ENCODE results near the gene PGK1. TPM values are rescaled to one million over a fixed set of nuclear protein-coding genes. Genes with fewer than 3 reads are reported as not detected.

Gene PGK1
- total RNA-seq, 1 donor from 2014 or later: 250 TPM

GRCh38 chrX:78129714-78130113 lies 25.7 kb downstream of the PGK1 start:
- Histone ChIP-seq H3K27ac (no peak overlapping the region), H3K36me3 (peaks cover 45% of the 10 kb centered on the region), H3K4me1 (no peaks in the 10 kb centered on the region), H3K9me3 (no peaks in the 10 kb centered on the region), H3K27me3 (no peaks in the 10 kb centered on the region), H3K4me3 (no peak overlapping the region)
- ATAC-seq: no peak
- no peak for TF ChIP-seq CTCF (IDR thresholded peaks at IDR 0.05)
- intact Hi-C loops (cut with DNase I): no loop called here
- no peak for DNase-seq

- no peaks in the 10 kb centered on the region for H3K9me3 ChIP-seq
- no peaks in the 10 kb centered on the region for H3K27me3 ChIP-seq
- DNase-seq: no peak
- H3K4me3 ChIP-seq: no peak overlapping the region
- no peak overlapping the region for H3K27ac ChIP-seq
- intact Hi-C loops (cut with DNase I): no loop called here
- no peak for ATAC-seq
- H3K36me3 ChIP-seq: peaks cover 38% of the 10 kb centered on the region
- H3K4me1 ChIP-seq: no peaks in the 10 kb centered on the region
- no peak for TF ChIP-seq CTCF (IDR thresholded peaks at IDR 0.05)
These were observed 26.3 kb downstream of the PGK1 start for GRCh38 chrX:78130396-78130795.

GRCh38 chrX:78131117-78131516 lies 27.1 kb downstream of the PGK1 start:
- peaks cover 36% of the 10 kb centered on the region for H3K36me3 ChIP-seq
- H3K9me3 ChIP-seq: no peaks in the 10 kb centered on the region
- H3K4me1 ChIP-seq: no peaks in the 10 kb centered on the region
- TF ChIP-seq CTCF (IDR thresholded peaks at IDR 0.05): no peak
- no peak overlapping the region for H3K4me3 ChIP-seq
- ATAC-seq (no peak), DNase-seq (no peak)
- no peaks in the 10 kb centered on the region for H3K27me3 ChIP-seq
- no peak overlapping the region for H3K27ac ChIP-seq
- intact Hi-C loops (cut with DNase I): no loop called here

GRCh38 chrX:78133238-78133960 lies 29.4 kb downstream of the PGK1 start:
- no peak for TF ChIP-seq CTCF (IDR thresholded peaks at IDR 0.05)
- ATAC-seq (no peak), DNase-seq (no peak)
- Histone ChIP-seq H3K4me3 (no peak overlapping the region), H3K27ac (no peak overlapping the region), H3K36me3 (peaks cover 19% of the 10 kb centered on the region), H3K4me1 (no peaks in the 10 kb centered on the region), H3K27me3 (no peaks in the 10 kb centered on the region), H3K9me3 (no peaks in the 10 kb centered on the region)
- intact Hi-C loops (cut with DNase I): no loop called here

- peak; percentile 100 for ATAC-seq
- DNase-seq: peak; percentile 93
- TF ChIP-seq CTCF (IDR thresholded peaks at IDR 0.05): no peak
- Histone ChIP-seq H3K27me3 (no peaks in the 10 kb centered on the region), H3K27ac (peak within 1 kb of the TSS; percentile 80), H3K4me1 (no peaks in the 10 kb centered on the region), H3K9me3 (no peaks in the 10 kb centered on the region), H3K36me3 (no peaks in the 10 kb centered on the region), H3K4me3 (peak within 1 kb of the TSS; percentile 70)
- intact Hi-C loops (cut with DNase I): no loop called here
These were observed 35.4 kb downstream of the PGK1 start, which contains the start of gene TAF9B for GRCh38 chrX:78139160-78140123. TSS of gene TAF9B (minus strand) at chrX:78139650. CDS start at chrX:78139611, 39 bp downstream.

Measured in upper lobe of right lung (tissue), 1 donor.